Endothelial cell (in vitro differentiated cells): ENCODE measurements around the gene FAM98C. TPM values are rescaled to one million over a fixed set of nuclear protein-coding genes. Genes with fewer than 3 reads are reported as not detected.

ENCODE experiments used
- DNase-seq: peaks from one replicate; pipeline ENCODE4 v3.0.0; 2021; ENCODE audit warnings: low spot score
- H3K27ac Mint-ChIP-seq: one replicate; pipeline ENCODE4 v1.8.0; 2021; ENCODE audit warnings: mixed read lengths, inconsistent platforms; ENCODE audit not compliant: unreplicated experiment
- H3K27me3 Mint-ChIP-seq: one replicate; pipeline ENCODE4 v1.8.0; 2021; ENCODE audit warnings: mild to moderate bottlenecking, moderate library complexity, mixed read lengths, inconsistent platforms; ENCODE audit not compliant: unreplicated experiment
- H3K36me3 Mint-ChIP-seq: one replicate; pipeline ENCODE4 v1.8.0; 2021; ENCODE audit warnings: mild to moderate bottlenecking, low read depth, mixed read lengths, inconsistent platforms; ENCODE audit not compliant: unreplicated experiment
- H3K4me1 Mint-ChIP-seq: one replicate; pipeline ENCODE4 v1.8.0; 2021; ENCODE audit warnings: mild to moderate bottlenecking, mixed read lengths, inconsistent platforms; ENCODE audit not compliant: unreplicated experiment
- H3K4me3 Mint-ChIP-seq: one replicate; pipeline ENCODE4 v1.8.0; 2021; ENCODE audit warnings: mild to moderate bottlenecking, mixed read lengths, inconsistent platforms; ENCODE audit not compliant: unreplicated experiment
- H3K9me3 Mint-ChIP-seq: one replicate; pipeline ENCODE4 v1.8.0; 2021; ENCODE audit warnings: mixed read lengths, inconsistent platforms; ENCODE audit not compliant: unreplicated experiment
- CTCF ChIP-seq: fragments of 200-600 bp; sonication (generic); IDR thresholded peaks from one replicate; pipeline ENCODE4 v1.5.0; 2021; ENCODE audit warnings: antibody characterized with exemption; ENCODE audit not compliant: unreplicated experiment
- total RNA-seq: library from RNA; stranded (reverse); fragmentation: NEBNext Ultra II Directional; extraction: Animal tissue kit (Norgen Biotek cat#: 25700); gene quantifications from one replicate; pipeline ENCODE4 v1.2.1, GENCODE V29; 2021; ENCODE audit not compliant: unreplicated experiment

FAM98C gene
- total RNA-seq, 1 donor from 2014 or later: 10.6 TPM

DNA sequence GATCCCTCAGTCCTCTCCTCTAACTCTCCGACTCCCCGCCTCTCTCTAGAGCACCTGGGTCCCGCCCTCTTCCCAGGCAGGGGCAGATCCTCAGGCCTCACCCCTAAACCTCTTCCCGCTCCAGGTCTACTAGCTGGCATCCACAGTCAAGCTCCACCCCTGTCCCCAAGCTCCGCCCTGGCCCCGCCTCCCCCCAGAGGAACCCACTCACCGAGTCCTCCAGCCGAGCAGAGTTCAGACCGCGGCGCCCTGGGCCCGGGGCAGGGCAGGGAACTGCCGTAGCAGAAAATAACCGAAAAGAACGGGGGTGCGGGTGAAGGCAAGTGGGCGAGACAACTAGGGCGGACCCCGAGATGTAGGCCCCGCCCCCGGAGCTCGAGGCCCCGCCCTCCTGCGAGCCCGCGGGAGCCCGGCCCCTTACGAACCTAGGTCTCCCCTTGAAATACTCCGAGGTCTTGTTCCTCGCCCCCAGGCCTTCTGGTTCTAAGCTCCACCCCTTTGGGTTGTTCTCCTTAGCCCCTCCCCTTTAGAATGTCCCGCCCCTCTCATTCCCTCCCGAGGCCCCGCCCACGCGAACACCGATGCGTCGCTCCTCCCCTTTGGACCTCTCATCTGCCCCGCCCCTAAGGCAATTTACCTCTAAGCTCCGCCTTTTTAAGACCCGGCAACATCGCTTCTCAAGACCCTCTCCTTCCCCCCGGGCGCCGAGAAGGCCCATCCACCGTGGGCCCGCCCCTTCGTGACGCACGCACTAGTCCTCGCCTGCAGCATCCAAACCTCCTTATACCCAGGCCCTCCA lies 15.1 kb upstream of the FAM98C start, which contains the start of gene GGN:
Gene GGN (minus strand): TSS at position 485 of the 799 bp plus-strand sequence. CDS start 773 bp downstream, outside the sequence.
- peak; percentile 87 for DNase-seq

GRCh38 chr19:38388349-38389100 lies 14.4 kb upstream of the FAM98C start, which contains the start of gene SPRED3:
SPRED3 (plus strand) TSS chr19:38388697; CDS start chr19:38390303, 1,606 bp downstream.
- DNase-seq: peak; percentile 33
- H3K4me1 Mint-ChIP-seq: peaks cover 12% of the 10 kb centered on the region
- peaks cover 8% of the 10 kb centered on the region for H3K36me3 Mint-ChIP-seq
- H3K27me3 Mint-ChIP-seq: peaks cover 26% of the 10 kb centered on the region
- H3K27ac Mint-ChIP-seq: peak within 1 kb of the TSS; percentile 26
- peak within 1 kb of the TSS; percentile 95 for H3K4me3 Mint-ChIP-seq
- no peaks in the 10 kb centered on the region for H3K9me3 Mint-ChIP-seq
- no peak for TF ChIP-seq CTCF

More for the DNA sequence above, 15.1 kb upstream of the FAM98C start, which contains the start of gene GGN:
- Mint-ChIP-seq H3K4me3 (peak within 1 kb of the TSS; percentile 95), H3K27me3 (peaks cover 27% of the 10 kb centered on the region), H3K36me3 (peaks cover 12% of the 10 kb centered on the region), H3K27ac (peak within 1 kb of the TSS; percentile 26), H3K4me1 (peaks cover 12% of the 10 kb centered on the region), H3K9me3 (no peaks in the 10 kb centered on the region)
- no peak for TF ChIP-seq CTCF

GRCh38 chr19:38389101-38389925 lies 13.6 kb upstream of the FAM98C start:
- Mint-ChIP-seq H3K9me3 (no peaks in the 10 kb centered on the region), H3K4me1 (peaks cover 15% of the 10 kb centered on the region), H3K27ac (no peak overlapping the region), H3K27me3 (peaks cover 27% of the 10 kb centered on the region), H3K36me3 (peaks cover 8% of the 10 kb centered on the region), H3K4me3 (peak overlapping the region; percentile 89)
- DNase-seq: peak; percentile 15
- no peak for TF ChIP-seq CTCF

DNA sequence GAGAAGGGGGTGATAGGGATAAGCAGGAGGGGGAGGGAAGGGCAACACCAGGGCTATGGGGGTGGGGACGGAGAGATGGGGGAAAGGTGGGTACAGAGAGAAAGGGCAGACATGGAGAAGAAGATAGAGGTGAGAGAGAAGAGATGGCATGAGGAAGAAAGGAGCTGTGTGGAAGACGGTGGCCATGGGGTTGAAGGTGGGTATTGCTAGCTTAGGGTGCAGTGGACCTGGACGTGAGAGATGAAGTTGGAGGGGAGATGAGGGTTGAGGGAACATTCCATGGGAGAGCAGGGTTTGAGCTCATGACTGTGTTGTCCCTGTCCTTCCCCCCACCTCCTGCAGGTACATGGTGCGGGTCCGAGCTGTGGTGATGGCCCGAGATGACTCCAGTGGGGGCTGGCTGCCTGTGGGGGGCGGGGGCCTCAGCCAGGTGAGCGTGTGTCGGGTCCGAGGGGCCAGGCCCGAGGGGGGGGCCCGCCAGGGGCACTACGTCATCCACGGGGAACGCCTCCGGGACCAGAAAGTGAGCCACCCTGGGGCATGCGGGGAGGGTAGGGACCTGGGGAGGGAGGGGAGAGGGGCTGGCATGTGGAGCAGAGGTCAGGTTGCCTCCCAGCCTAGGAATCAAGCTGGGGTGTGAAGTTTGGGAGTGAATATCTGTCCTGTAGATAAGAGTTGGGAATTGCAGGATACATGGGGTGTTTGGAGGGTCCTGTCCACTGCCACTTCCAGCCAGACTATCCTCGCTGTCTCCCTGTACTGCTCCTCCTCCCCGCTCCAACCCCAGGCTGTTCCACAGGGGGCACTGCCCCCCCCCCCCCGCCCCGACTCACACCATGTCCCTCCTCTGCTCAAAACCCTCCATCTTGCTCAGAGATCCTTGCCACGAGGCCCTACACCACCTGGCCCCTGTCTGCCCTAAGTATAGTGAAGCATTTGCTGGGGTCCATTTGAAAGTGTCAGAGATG lies 12.7 kb upstream of the FAM98C start:
- H3K4me3 Mint-ChIP-seq: peak overlapping the region; percentile 35
- no peak for TF ChIP-seq CTCF
- no peaks in the 10 kb centered on the region for H3K9me3 Mint-ChIP-seq
- H3K36me3 Mint-ChIP-seq: peaks cover 8% of the 10 kb centered on the region
- peaks cover 31% of the 10 kb centered on the region for H3K27me3 Mint-ChIP-seq
- H3K27ac Mint-ChIP-seq: peak overlapping the region; percentile 5
- H3K4me1 Mint-ChIP-seq: peaks cover 15% of the 10 kb centered on the region
- DNase-seq: peak; percentile 22
